ENCODE results near the gene UXS1.

DNA sequence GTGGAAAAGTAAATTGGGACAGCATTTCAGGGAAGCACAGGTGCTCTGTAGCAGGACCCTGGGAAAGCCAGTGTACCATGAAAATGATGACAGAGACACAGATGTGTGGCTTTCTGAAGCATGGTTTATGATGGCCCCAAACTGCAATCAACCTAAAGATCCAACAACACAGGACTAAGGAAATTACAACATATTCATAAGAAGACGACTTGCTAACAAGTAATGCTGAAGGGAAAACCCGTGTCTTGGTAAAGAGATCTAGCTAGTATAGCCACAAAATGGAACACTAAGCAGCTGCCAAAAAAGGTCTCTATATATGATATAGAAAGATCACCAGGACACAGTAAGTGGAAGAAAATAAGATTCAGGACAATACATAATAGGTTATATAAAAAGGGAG is 53.2 kb downstream of the UXS1 start:
- TF ChIP-seq CTCF (IDR thresholded peaks at IDR 0.05) (no peak), EZH2 (IDR thresholded peaks at IDR 0.05; ENCODE audit: borderline replicate concordance, insufficient read depth, low read depth, low read length, poor library complexity, severe bottlenecking) (no peak)
